Mesendoderm (in vitro differentiated cells): ENCODE results near the gene FGD5.

Experiments used
- DNase-seq: peaks from one replicate; pipeline ENCODE4 v3.0.0; 2013
- H2AK5ac ChIP-seq: 2 replicates; pipeline ENCODE4 v1.6.1; 2013; ENCODE audit warnings: low read length, inconsistent platforms
- H2BK120ac ChIP-seq: 2 replicates; pipeline ENCODE4 v1.6.1; 2013; ENCODE audit warnings: low read depth, mild to moderate bottlenecking, low read length, moderate library complexity, mixed read lengths
- H2BK15ac ChIP-seq: replicated peaks from 2 replicates; pipeline ENCODE4 v1.6.1; 2013; ENCODE audit warnings: low read depth, mild to moderate bottlenecking, moderate library complexity
- H2BK5ac ChIP-seq: 2 replicates; pipeline ENCODE4 v1.6.1; 2013; ENCODE audit warnings: low read length, inconsistent platforms
- H3K18ac ChIP-seq: 2 replicates; pipeline ENCODE4 v1.6.1; 2013; ENCODE audit warnings: mild to moderate bottlenecking, low read length, mixed read lengths
- H3K23ac ChIP-seq: one replicate; pipeline ENCODE4 v1.6.1; 2013; ENCODE audit warnings: low read length
- H3K27ac ChIP-seq: 2 replicates; pipeline ENCODE4 v1.5.1; 2013; ENCODE audit warnings: low read depth, mild to moderate bottlenecking, inconsistent platforms, low read length, moderate library complexity
- H3K27me3 ChIP-seq: 2 replicates; pipeline ENCODE4 v1.6.1; 2013; ENCODE audit warnings: low read length, control low read depth, mild to moderate bottlenecking, inconsistent platforms; ENCODE audit not compliant: insufficient read depth, poor library complexity
- H3K36me3 ChIP-seq: 2 replicates; pipeline ENCODE4 v1.6.1; 2013; ENCODE audit warnings: low read length, inconsistent platforms; ENCODE audit not compliant: control insufficient read depth, insufficient read depth
- H3K4ac ChIP-seq: one replicate; pipeline ENCODE4 v1.6.1; 2013; ENCODE audit warnings: low read depth, mild to moderate bottlenecking, low read length, moderate library complexity
- H3K4me1 ChIP-seq: 2 replicates; pipeline ENCODE4 v1.6.1; 2013; ENCODE audit warnings: low read depth, low read length, inconsistent platforms; ENCODE audit not compliant: control insufficient read depth
- H3K4me2 ChIP-seq: 2 replicates; pipeline ENCODE4 v1.6.1; 2013; ENCODE audit warnings: low read length
- H3K4me3 ChIP-seq: 2 replicates; pipeline ENCODE4 v1.5.1; 2013; ENCODE audit warnings: mild to moderate bottlenecking, low read length
- H3K56ac ChIP-seq: one replicate; pipeline ENCODE4 v1.6.1; 2013; ENCODE audit warnings: low read length
- H3K79me1 ChIP-seq: 2 replicates; pipeline ENCODE4 v1.6.1; 2013; ENCODE audit warnings: low read length, inconsistent platforms
- H3K79me2 ChIP-seq: 2 replicates; pipeline ENCODE4 v1.6.1; 2013; ENCODE audit warnings: mild to moderate bottlenecking, low read length; ENCODE audit not compliant: control insufficient read depth, insufficient read depth
- H3K9ac ChIP-seq: 2 replicates; pipeline ENCODE4 v1.6.1; 2013; ENCODE audit warnings: low read length, inconsistent platforms
- H4K5ac ChIP-seq: one replicate; pipeline ENCODE4 v1.6.1; 2013; ENCODE audit warnings: low read length
- H4K8ac ChIP-seq: one replicate; pipeline ENCODE4 v1.6.1; 2013; ENCODE audit warnings: low read depth, mild to moderate bottlenecking, control low read depth, low read length, moderate library complexity
- WGBS: extraction: QIAGEN DNeasy Blood & Tissue Kit; methylation state at CpG from one replicate; pipeline ENCODE4 v1.1.7; 2013; ENCODE audit warnings: low lambda C conversion rate, missing lambda C conversion rate; ENCODE audit not compliant: insufficient coverage; ENCODE audit errors: extremely low coverage; 5-methylcytosine and 5-hydroxymethylcytosine counted together

FGD5 gene

GRCh38 chr3:14890476-14890875, 71.7 kb downstream of the FGD5 start:
- H3K79me2 ChIP-seq, result no peaks in the 10 kb centered on the region
- H2AK5ac ChIP-seq, result no peak overlapping the region
- H2BK5ac ChIP-seq, result no peak overlapping the region
- no peak overlapping the region for H3K4me3 ChIP-seq
- H3K23ac ChIP-seq, result no peak overlapping the region
- no peak overlapping the region for H4K8ac ChIP-seq
- no peak overlapping the region for H3K56ac ChIP-seq
- no peak overlapping the region for H3K18ac ChIP-seq
- H3K4me2 ChIP-seq, result no peak overlapping the region
- no peaks in the 10 kb centered on the region for H3K4me1 ChIP-seq
- no peak overlapping the region for H3K9ac ChIP-seq
- no CpG with 5 or more reads among the region's 5 CpGs for WGBS
- no peak overlapping the region for H3K27ac ChIP-seq
- no peak overlapping the region for H2BK15ac ChIP-seq
- no peak overlapping the region for H2BK120ac ChIP-seq
- DNase-seq, result no peak
- H3K79me1 ChIP-seq, result no peaks in the 10 kb centered on the region
- no peak overlapping the region for H4K5ac ChIP-seq
- no peak overlapping the region for H3K4ac ChIP-seq
- H3K27me3 ChIP-seq, result no peaks in the 10 kb centered on the region
- no peaks in the 10 kb centered on the region for H3K36me3 ChIP-seq

GRCh38 chr3:14891135-14892132, 72.7 kb downstream of the FGD5 start:
- no peak overlapping the region for H3K4ac ChIP-seq
- DNase-seq, result no peak

DNA sequence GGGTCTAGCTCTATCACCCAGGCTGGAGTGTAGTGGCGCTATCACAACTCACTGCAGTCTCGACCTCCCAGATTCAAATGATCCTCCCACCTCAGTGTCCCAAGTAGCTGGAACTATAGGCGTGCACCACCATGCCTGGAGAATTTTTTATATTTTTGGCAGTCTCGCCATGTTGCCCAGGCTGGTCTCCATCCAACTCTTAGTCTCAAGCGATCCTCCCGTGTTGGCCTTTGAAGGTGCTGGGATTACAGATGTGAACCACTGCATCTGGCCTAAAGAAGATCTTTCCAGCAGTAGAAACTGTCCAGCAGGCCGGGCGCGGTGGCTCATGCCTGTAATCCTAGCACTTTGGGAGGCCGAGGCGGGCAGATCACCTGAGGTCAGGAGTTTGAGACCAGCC, 73.5 kb downstream of the FGD5 start:
- Histone ChIP-seq H2BK5ac (no peak overlapping the region), H3K27me3 (no peaks in the 10 kb centered on the region), H4K8ac (no peak overlapping the region), H3K23ac (no peak overlapping the region), H3K4ac (no peak overlapping the region), H2BK120ac (no peak overlapping the region), H3K9ac (no peak overlapping the region), H3K27ac (no peak overlapping the region), H3K36me3 (no peaks in the 10 kb centered on the region), H2BK15ac (no peak overlapping the region), H3K79me2 (no peaks in the 10 kb centered on the region), H4K5ac (no peak overlapping the region), H3K4me1 (no peaks in the 10 kb centered on the region), H3K18ac (no peak overlapping the region), H2AK5ac (no peak overlapping the region), H3K4me2 (no peak overlapping the region), H3K79me1 (no peaks in the 10 kb centered on the region), H3K56ac (no peak overlapping the region), H3K4me3 (no peak overlapping the region)
- whole genome bisulfite sequencing, result no CpG with 5 or more reads among the region's 11 CpGs
- DNase-seq, result no peak

More at GRCh38 chr3:14891135-14892132, 72.7 kb downstream of the FGD5 start:
- Histone ChIP-seq H3K79me2 (no peaks in the 10 kb centered on the region), H3K36me3 (no peaks in the 10 kb centered on the region), H3K79me1 (no peaks in the 10 kb centered on the region), H3K4me1 (no peaks in the 10 kb centered on the region), H3K56ac (no peak overlapping the region), H4K8ac (no peak overlapping the region), H3K4me2 (no peak overlapping the region), H3K27me3 (no peaks in the 10 kb centered on the region), H3K23ac (no peak overlapping the region), H2BK5ac (no peak overlapping the region), H4K5ac (no peak overlapping the region), H3K18ac (no peak overlapping the region), H3K4me3 (no peak overlapping the region), H3K27ac (no peak overlapping the region), H2BK120ac (no peak overlapping the region), H3K9ac (no peak overlapping the region), H2BK15ac (no peak overlapping the region), H2AK5ac (no peak overlapping the region)
- no CpG with 5 or more reads among the region's 12 CpGs for WGBS

- Histone ChIP-seq H3K36me3 (no peaks in the 10 kb centered on the region), H3K79me2 (no peaks in the 10 kb centered on the region), H4K8ac (no peak overlapping the region), H3K18ac (no peak overlapping the region), H2AK5ac (no peak overlapping the region), H3K4me3 (no peak overlapping the region), H3K27me3 (no peaks in the 10 kb centered on the region), H4K5ac (no peak overlapping the region), H3K4ac (no peak overlapping the region), H2BK15ac (no peak overlapping the region), H2BK120ac (no peak overlapping the region), H3K56ac (no peak overlapping the region), H3K4me1 (no peaks in the 10 kb centered on the region), H2BK5ac (no peak overlapping the region), H3K23ac (no peak overlapping the region), H3K27ac (no peak overlapping the region), H3K79me1 (no peaks in the 10 kb centered on the region), H3K4me2 (no peak overlapping the region), H3K9ac (no peak overlapping the region)
- whole genome bisulfite sequencing, result no CpG with 5 or more reads among the region's 2 CpGs
- DNase-seq, result no peak
Measured at GRCh38 chr3:14894085-14894484, 75.3 kb downstream of the FGD5 start.

GRCh38 chr3:14897266-14897665, 78.5 kb downstream of the FGD5 start:
- H2BK120ac ChIP-seq, result no peak overlapping the region
- no peak overlapping the region for H3K18ac ChIP-seq
- no peak overlapping the region for H2BK15ac ChIP-seq
- no peaks in the 10 kb centered on the region for H3K36me3 ChIP-seq
- H3K4ac ChIP-seq, result no peak overlapping the region
- WGBS, result no CpG with 5 or more reads among the region's 4 CpGs
- no peaks in the 10 kb centered on the region for H3K79me1 ChIP-seq
- H2BK5ac ChIP-seq, result no peak overlapping the region
- H4K8ac ChIP-seq, result no peak overlapping the region
- no peak overlapping the region for H3K56ac ChIP-seq
- H3K23ac ChIP-seq, result no peak overlapping the region
- no peak overlapping the region for H4K5ac ChIP-seq
- no peaks in the 10 kb centered on the region for H3K4me1 ChIP-seq
- no peak overlapping the region for H2AK5ac ChIP-seq
- no peak overlapping the region for H3K4me3 ChIP-seq
- H3K79me2 ChIP-seq, result no peaks in the 10 kb centered on the region
- H3K9ac ChIP-seq, result no peak overlapping the region
- no peaks in the 10 kb centered on the region for H3K27me3 ChIP-seq
- H3K4me2 ChIP-seq, result no peak overlapping the region
- DNase-seq, result no peak
- no peak overlapping the region for H3K27ac ChIP-seq
